BJ (cell line): Measurements from ENCODE around the gene SNAPC1. TPM values are rescaled to one million over a fixed set of nuclear protein-coding genes. Genes with fewer than 3 reads are reported as not detected.
"Not testable (repeated sequence)": the region's sequence is repeated elsewhere in the genome, so short reads cannot be mapped to it uniquely, and the experiment has no call there.

Source experiments
- CTCF ChIA-PET: fragments of 350-600 bp; formaldehyde crosslinking; extraction: SDS; loops from one replicate; lab custom pipeline; 2021; ENCODE audit warnings: antibody characterized with exemption, inconsistent platforms; lab: Yijun Ruan, JAX
- POLR2A ChIA-PET: fragments of 300-600 bp; sonication (Branson Sonifier 250); formaldehyde crosslinking; extraction: SDS; loops from one replicate; lab custom pipeline; 2021; ENCODE audit warnings: antibody characterized with exemption; lab: Charles Lee
- DNase-seq: peaks from one replicate; pipeline ENCODE4 v3.0.0-alpha.2; 2011; ENCODE audit warnings: low read depth
- H3K27me3 ChIP-seq: 2 replicates; pipeline ENCODE4 v1.6.0; 2011; ENCODE audit warnings: low read length; ENCODE audit not compliant: control insufficient read depth, insufficient read depth
- H3K36me3 ChIP-seq: 2 replicates; pipeline ENCODE4 v1.5.1; 2011; ENCODE audit warnings: low read length; ENCODE audit not compliant: control insufficient read depth, insufficient read depth
- H3K4me3 ChIP-seq: 2 replicates; pipeline ENCODE4 v1.5.1; 2011; ENCODE audit warnings: low read depth, mild to moderate bottlenecking, control low read depth, low read length
- polyA plus RNA-seq: library from polyadenylated mRNA; depleted of rRNA; stranded (reverse); fragments of >200 nt; gene quantifications from 2 replicates; pipeline ENCODE4 v1.2.3, GENCODE V29; 2011
- TF ChIP-seq, protein P1 (sequence below): IDR thresholded peaks from 2 replicates; pipeline ENCODE4 v1.5.1; 2011; ENCODE audit warnings: low read depth, mild to moderate bottlenecking, control low read depth, inconsistent platforms, low read length, moderate library complexity; ENCODE audit not compliant: insufficient read depth

Gene SNAPC1
- polyA plus RNA-seq, 1 experiment, result 6.2 TPM

DNA sequence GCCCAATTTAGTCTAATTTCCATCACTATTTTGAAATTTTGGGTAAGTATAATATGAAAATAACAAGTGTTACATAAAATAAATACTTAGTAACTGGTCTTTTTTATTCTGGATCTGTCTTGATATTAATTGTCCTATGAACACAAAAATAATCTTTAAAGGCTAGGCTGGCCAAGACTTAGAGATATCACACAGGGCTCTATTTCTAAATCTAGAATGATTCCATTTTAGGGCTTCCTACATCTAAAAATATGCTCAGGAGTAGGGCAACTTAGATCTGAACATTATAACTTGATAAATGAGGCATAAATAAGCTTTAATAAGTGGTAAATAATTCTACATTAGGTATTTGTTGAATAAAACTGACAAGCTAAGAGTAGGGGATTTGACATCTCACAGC lies 23.1 kb upstream of the SNAPC1 start:
- Histone ChIP-seq H3K36me3 (peaks cover 6% of the 10 kb centered on the region), H3K4me3 (no peak overlapping the region), H3K27me3 (no peaks in the 10 kb centered on the region)
- DNase-seq, result no peak
- CTCF ChIA-PET, result no interaction called here
- TF ChIP-seq, protein P1, sequence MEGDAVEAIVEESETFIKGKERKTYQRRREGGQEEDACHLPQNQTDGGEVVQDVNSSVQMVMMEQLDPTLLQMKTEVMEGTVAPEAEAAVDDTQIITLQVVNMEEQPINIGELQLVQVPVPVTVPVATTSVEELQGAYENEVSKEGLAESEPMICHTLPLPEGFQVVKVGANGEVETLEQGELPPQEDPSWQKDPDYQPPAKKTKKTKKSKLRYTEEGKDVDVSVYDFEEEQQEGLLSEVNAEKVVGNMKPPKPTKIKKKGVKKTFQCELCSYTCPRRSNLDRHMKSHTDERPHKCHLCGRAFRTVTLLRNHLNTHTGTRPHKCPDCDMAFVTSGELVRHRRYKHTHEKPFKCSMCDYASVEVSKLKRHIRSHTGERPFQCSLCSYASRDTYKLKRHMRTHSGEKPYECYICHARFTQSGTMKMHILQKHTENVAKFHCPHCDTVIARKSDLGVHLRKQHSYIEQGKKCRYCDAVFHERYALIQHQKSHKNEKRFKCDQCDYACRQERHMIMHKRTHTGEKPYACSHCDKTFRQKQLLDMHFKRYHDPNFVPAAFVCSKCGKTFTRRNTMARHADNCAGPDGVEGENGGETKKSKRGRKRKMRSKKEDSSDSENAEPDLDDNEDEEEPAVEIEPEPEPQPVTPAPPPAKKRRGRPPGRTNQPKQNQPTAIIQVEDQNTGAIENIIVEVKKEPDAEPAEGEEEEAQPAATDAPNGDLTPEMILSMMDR, result no peak
- POLR2A ChIA-PET, result no interaction called here

DNA sequence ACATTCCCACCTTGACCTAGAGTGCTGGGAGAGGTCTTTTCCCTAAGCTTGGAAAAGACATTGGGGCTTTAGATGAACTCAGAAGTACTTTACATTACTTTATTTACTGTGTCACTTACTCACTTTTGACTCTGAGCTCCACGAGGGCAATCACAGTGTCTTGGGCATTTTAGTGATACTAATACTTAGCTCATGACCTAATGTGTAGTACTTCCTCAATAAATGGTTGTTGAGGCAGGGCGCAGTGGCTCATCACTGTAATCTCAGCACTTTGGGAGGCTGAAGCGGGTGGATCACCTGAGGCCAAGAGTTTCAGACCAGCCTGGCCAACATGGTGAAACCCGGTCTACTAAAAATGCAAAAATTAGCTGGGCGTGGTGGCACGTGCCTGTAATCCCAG lies 19.8 kb upstream of the SNAPC1 start:
- POLR2A ChIA-PET, result no interaction called here
- peaks cover 10% of the 10 kb centered on the region for H3K36me3 ChIP-seq
- TF ChIP-seq, protein P1, result no peak
- H3K4me3 ChIP-seq, result no peak overlapping the region
- no peak for DNase-seq
- CTCF ChIA-PET, result interaction anchor here (0.9 to 2.2 kb wide), 2 partner anchors 9 to 14 kb away, joined by 3 to 6 read pairs; no protein-coding TSS in a partner anchor
- no peaks in the 10 kb centered on the region for H3K27me3 ChIP-seq

DNA sequence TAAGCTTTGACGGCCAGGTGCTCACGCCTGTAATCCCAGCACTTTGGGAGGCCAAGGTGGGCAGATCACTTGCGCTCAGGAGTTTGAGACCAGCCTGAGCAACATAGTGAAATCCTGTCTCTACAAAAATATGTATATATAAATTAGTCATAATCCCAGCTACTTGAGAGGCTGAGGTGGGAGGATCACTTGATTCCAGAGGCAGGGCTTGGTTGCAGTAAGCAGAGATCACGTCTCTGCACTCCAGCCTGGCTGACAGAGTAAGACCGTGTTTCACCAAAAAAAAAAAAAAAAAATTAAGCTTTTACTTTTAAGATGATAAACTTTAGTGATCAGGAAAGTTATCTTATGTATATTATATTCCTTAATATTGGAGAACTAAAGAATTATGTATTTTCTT lies 18.0 kb upstream of the SNAPC1 start:
- POLR2A ChIA-PET, result interaction anchor here (0.6 kb wide), 2 partner anchors 192 to 253 kb away, joined by 6 to 9 read pairs; no protein-coding TSS in a partner anchor
- H3K4me3 ChIP-seq, result no peak overlapping the region
- H3K36me3 ChIP-seq, result peaks cover 8% of the 10 kb centered on the region
- TF ChIP-seq, protein P1, result no peak
- no peak for DNase-seq
- no peaks in the 10 kb centered on the region for H3K27me3 ChIP-seq
- CTCF ChIA-PET, result interaction anchor here (0.6 to 2.2 kb wide), 2 partner anchors 13 to 15 kb away, joined by 3 to 6 read pairs; no protein-coding TSS in a partner anchor

DNA sequence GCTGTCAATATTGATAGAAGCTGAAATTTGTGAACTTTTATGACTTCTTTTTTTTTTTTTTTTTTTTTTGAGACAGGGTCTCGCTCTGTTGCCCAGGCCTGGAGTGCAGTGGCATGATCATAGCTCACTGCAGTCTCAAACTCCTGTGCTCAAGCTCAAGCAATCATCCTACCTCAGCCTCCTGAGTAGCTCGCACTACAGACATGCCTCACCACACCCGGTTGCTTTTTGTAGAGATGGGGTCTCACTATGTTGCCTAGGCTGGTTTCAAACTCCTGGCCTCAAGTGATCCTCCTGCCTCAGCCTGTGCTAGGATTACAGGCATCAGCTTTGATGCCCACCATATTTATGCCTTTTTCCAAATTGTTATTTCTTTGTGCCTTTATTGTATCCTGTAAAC lies 15.9 kb upstream of the SNAPC1 start:
- DNase-seq, H3K4me3 ChIP-seq, H3K36me3 ChIP-seq, H3K27me3 ChIP-seq: not testable (repeated sequence)
- POLR2A ChIA-PET, result interaction anchor here (0.6 kb wide), 4 partner anchors 12 to 160 kb away, joined by 3 to 14 read pairs (median 6); no protein-coding TSS in a partner anchor
- CTCF ChIA-PET, result interaction anchor here (0.8 to 1.7 kb wide), 5 partner anchors 10 to 92 kb away, joined by 3 to 8 read pairs (median 4); no protein-coding TSS in a partner anchor

DNA sequence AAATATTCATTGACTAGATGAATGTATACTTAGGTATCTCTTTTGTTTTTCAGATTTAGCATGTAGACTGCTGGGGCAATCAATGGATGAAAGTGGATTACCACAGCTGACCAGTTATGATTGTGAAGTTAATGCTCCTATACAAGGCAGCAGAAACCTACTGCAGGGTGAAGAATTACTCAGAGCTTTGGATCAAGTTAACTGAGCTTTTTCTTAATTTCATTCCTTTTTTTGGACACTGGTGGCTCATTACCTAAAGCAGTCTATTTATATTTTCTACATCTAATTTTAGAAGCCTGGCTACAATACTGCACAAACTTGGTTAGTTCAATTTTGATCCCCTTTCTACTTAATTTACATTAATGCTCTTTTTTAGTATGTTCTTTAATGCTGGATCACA lies 15.3 kb upstream of the SNAPC1 start:
- ChIA-PET CTCF (interaction anchor here (0.8 to 1.7 kb wide), 3 partner anchors 20 to 276 kb away, joined by 3 to 8 read pairs (median 4); no protein-coding TSS in a partner anchor), POLR2A (no interaction called here)
- Histone ChIP-seq H3K4me3 (no peak overlapping the region), H3K27me3 (no peaks in the 10 kb centered on the region), H3K36me3 (peaks cover 7% of the 10 kb centered on the region)
- no peak for DNase-seq
- TF ChIP-seq, protein P1, result no peak

DNA sequence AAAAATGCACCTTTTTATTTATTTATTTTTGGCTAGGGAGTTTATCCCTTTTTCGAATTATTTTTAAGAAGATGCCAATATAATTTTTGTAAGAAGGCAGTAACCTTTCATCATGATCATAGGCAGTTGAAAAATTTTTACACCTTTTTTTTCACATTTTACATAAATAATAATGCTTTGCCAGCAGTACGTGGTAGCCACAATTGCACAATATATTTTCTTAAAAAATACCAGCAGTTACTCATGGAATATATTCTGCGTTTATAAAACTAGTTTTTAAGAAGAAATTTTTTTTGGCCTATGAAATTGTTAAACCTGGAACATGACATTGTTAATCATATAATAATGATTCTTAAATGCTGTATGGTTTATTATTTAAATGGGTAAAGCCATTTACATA lies 14.9 kb upstream of the SNAPC1 start:
- Histone ChIP-seq H3K4me3 (no peak overlapping the region), H3K27me3 (no peaks in the 10 kb centered on the region), H3K36me3 (peaks cover 7% of the 10 kb centered on the region)
- POLR2A ChIA-PET, result no interaction called here
- TF ChIP-seq, protein P1, result no peak
- CTCF ChIA-PET, result interaction anchor here (0.8 to 1.7 kb wide), 2 partner anchors 91 to 277 kb away, joined by 3 to 8 read pairs; no protein-coding TSS in a partner anchor
- DNase-seq, result no peak
